IMR-90 (cell line): ENCODE data around the gene LRRC75A. TPM values are rescaled to one million over a fixed set of nuclear protein-coding genes. Genes with fewer than 3 reads are reported as not detected.

ENCODE experiments used
- ATAC-seq: fragments of 200-7000 bp; cut with Tn5 transposase; 2 replicates; pipeline ENCODE4 v1.9.1; 2020; ENCODE audit warnings: low read depth, mild to moderate bottlenecking, moderate library complexity
- BruUV-seq: library from RNA; stranded (reverse); fragments of 400-500 nt; replicated peaks from 2 replicates; lab custom pipeline; 2021; lab: Mats Ljungman, UMichigan
- CTCF ChIA-PET: fragments of 300-600 bp; formaldehyde crosslinking; extraction: SDS; loops from one replicate; lab custom pipeline; 2021; ENCODE audit warnings: antibody characterized with exemption; lab: Yijun Ruan, JAX
- POLR2A ChIA-PET: fragments of 300-600 bp; sonication (Branson Sonifier 250); formaldehyde crosslinking; loops from one replicate; lab custom pipeline; 2022; ENCODE audit warnings: antibody characterized with exemption; ENCODE audit not compliant: unreplicated experiment; lab: Charles Lee
- DNase-seq: peaks from one replicate; pipeline ENCODE4 v3.0.0; 2013
- H2AFZ ChIP-seq: replicated peaks from 2 replicates; pipeline ENCODE3; 2013; ENCODE audit warnings: low read length, mild to moderate bottlenecking; ENCODE audit not compliant: poor library complexity
- H2AK5ac ChIP-seq: 2 replicates; pipeline ENCODE4 v1.6.1; 2013; ENCODE audit warnings: low read depth, low read length, inconsistent platforms
- H2AK9ac ChIP-seq: replicated peaks from 2 replicates; pipeline ENCODE3; 2013; ENCODE audit warnings: mild to moderate bottlenecking, low read depth, low read length, moderate library complexity; ENCODE audit not compliant: poor library complexity
- H2BK120ac ChIP-seq: 2 replicates; pipeline ENCODE4 v1.6.1; 2013; ENCODE audit warnings: low read depth, low read length, inconsistent platforms
- H2BK15ac ChIP-seq: 3 replicates; pipeline ENCODE4 v1.6.1; 2013; ENCODE audit warnings: low read depth, low read length, inconsistent platforms
- H2BK20ac ChIP-seq: 2 replicates; pipeline ENCODE4 v1.6.1; 2013; ENCODE audit warnings: low read depth, mild to moderate bottlenecking, inconsistent platforms, low read length, moderate library complexity
- H2BK5ac ChIP-seq: 2 replicates; pipeline ENCODE4 v1.6.1; 2013; ENCODE audit warnings: mild to moderate bottlenecking, low read depth, low read length, inconsistent platforms; ENCODE audit not compliant: poor library complexity, severe bottlenecking
- H3K14ac ChIP-seq: replicated peaks from 2 replicates; pipeline ENCODE4 v1.6.1; 2013; ENCODE audit warnings: low read depth, low read length, inconsistent platforms
- H3K18ac ChIP-seq: 2 replicates; pipeline ENCODE4 v1.6.1; 2013; ENCODE audit warnings: low read depth, low read length, control low read depth
- H3K23ac ChIP-seq: 2 replicates; pipeline ENCODE4 v1.6.1; 2013; ENCODE audit warnings: low read depth, low read length, inconsistent platforms
- H3K27ac ChIP-seq: 2 replicates; pipeline ENCODE4 v1.5.1; 2013; ENCODE audit warnings: mild to moderate bottlenecking, control low read depth, low read length; ENCODE audit not compliant: insufficient read depth
- H3K27me3 ChIP-seq: 2 replicates; pipeline ENCODE4 v1.6.1; 2013; ENCODE audit warnings: low read length; ENCODE audit not compliant: control insufficient read depth, insufficient read depth
- H3K36me3 ChIP-seq: 2 replicates; pipeline ENCODE4 v1.6.1; 2013; ENCODE audit warnings: low read length, mixed read lengths; ENCODE audit not compliant: control insufficient read depth, insufficient read depth
- H3K4ac ChIP-seq: 2 replicates; pipeline ENCODE4 v1.6.1; 2013; ENCODE audit warnings: low read depth, low read length, inconsistent platforms
- H3K4me1 ChIP-seq: 2 replicates; pipeline ENCODE4 v1.6.1; 2013; ENCODE audit warnings: low read length, mixed read lengths; ENCODE audit not compliant: control insufficient read depth, insufficient read depth
- H3K4me2 ChIP-seq: 2 replicates; pipeline ENCODE4 v1.6.1; 2013; ENCODE audit warnings: low read depth, mild to moderate bottlenecking, control low read depth, low read length, moderate library complexity
- H3K4me3 ChIP-seq: 2 replicates; pipeline ENCODE4 v1.5.1; 2013; ENCODE audit warnings: low read depth, mild to moderate bottlenecking, control low read depth, low read length, moderate library complexity; ENCODE audit not compliant: insufficient read depth
- H3K56ac ChIP-seq: 2 replicates; pipeline ENCODE4 v1.6.1; 2013; ENCODE audit warnings: low read length, inconsistent platforms; ENCODE audit not compliant: insufficient read depth; ENCODE audit errors: extremely low read depth
- H3K79me1 ChIP-seq, 2 experiments: 2 replicates each; pipeline ENCODE4 v1.6.1; 2013; ENCODE audit warnings: low read length in 2 of 2, inconsistent platforms in 1 of 2, low read depth in 1 of 2
- H3K9ac ChIP-seq: 2 replicates; pipeline ENCODE4 v1.6.1; 2013; ENCODE audit warnings: low read depth, low read length, control low read depth
- H3K9me1 ChIP-seq: 2 replicates; pipeline ENCODE4 v1.6.1; 2013; ENCODE audit warnings: low read length, inconsistent platforms; ENCODE audit not compliant: insufficient read depth
- H3K9me3 ChIP-seq: 2 replicates; pipeline ENCODE4 v1.6.1; 2013; ENCODE audit warnings: low read length; ENCODE audit not compliant: control insufficient read depth, insufficient read depth
- H4K20me1 ChIP-seq: 2 replicates; pipeline ENCODE4 v1.6.1; 2013; ENCODE audit warnings: low read length, inconsistent platforms; ENCODE audit not compliant: insufficient read depth
- H4K5ac ChIP-seq: 2 replicates; pipeline ENCODE4 v1.6.1; 2013; ENCODE audit warnings: mild to moderate bottlenecking, low read depth, low read length, control low read depth
- H4K8ac ChIP-seq, 2 experiments: 2 replicates each; pipeline ENCODE4 v1.6.1; 2013; ENCODE audit warnings: low read depth in 2 of 2, low read length in 2 of 2, control low read depth in 1 of 2, inconsistent platforms in 1 of 2
- H4K91ac ChIP-seq: 2 replicates; pipeline ENCODE4 v1.6.1; 2013; ENCODE audit warnings: low read depth, low read length, inconsistent platforms; ENCODE audit not compliant: insufficient read depth
- CEBPB ChIP-seq: IDR thresholded peaks from 2 replicates; pipeline ENCODE4 v1.6.1; 2012; ENCODE audit warnings: low read depth, low read length, improper control_type of control experiment
- CHD1 ChIP-seq: IDR thresholded peaks from 2 replicates; pipeline ENCODE4 v1.6.1; 2012; ENCODE audit warnings: low read depth, low read length, improper control_type of control experiment
- CTCF ChIP-seq: conservative IDR thresholded peaks from 2 replicates; pipeline ENCODE4 v1.5.1; 2012; ENCODE audit warnings: mild to moderate bottlenecking, low read depth, low read length, improper control_type of control experiment
- ELK1 ChIP-seq: fragments of 150-350 bp; IDR thresholded peaks from 2 replicates; pipeline ENCODE4 v1.6.1; 2016; ENCODE audit warnings: low read depth, mild to moderate bottlenecking, low read length, moderate library complexity, borderline replicate concordance
- FOS ChIP-seq: fragments of 150-350 bp; IDR thresholded peaks from 2 replicates; pipeline ENCODE4 v1.6.1; 2016; ENCODE audit warnings: low read depth, low read length
- MAZ ChIP-seq: IDR thresholded peaks from 2 replicates; pipeline ENCODE4 v1.6.1; 2012; ENCODE audit warnings: low read depth, mild to moderate bottlenecking, low read length, improper control_type of control experiment, moderate library complexity, borderline replicate concordance
- MXI1 ChIP-seq: IDR thresholded peaks from 2 replicates; pipeline ENCODE4 v1.6.1; 2012; ENCODE audit warnings: low read depth, mild to moderate bottlenecking, low read length, moderate library complexity, borderline replicate concordance
- NFE2L2 ChIP-seq: fragments of 150-350 bp; IDR thresholded peaks from 2 replicates; pipeline ENCODE4 v1.6.1; 2016; ENCODE audit warnings: low read depth, mild to moderate bottlenecking, low read length
- POLR2A ChIP-seq: IDR thresholded peaks from 2 replicates; pipeline ENCODE4 v1.6.1; 2012; ENCODE audit warnings: mild to moderate bottlenecking, low read depth, low read length
- RAD21 ChIP-seq: IDR thresholded peaks from 2 replicates; pipeline ENCODE4 v1.6.1; 2012; ENCODE audit warnings: low read length, improper control_type of control experiment
- RCOR1 ChIP-seq: IDR thresholded peaks from 2 replicates; pipeline ENCODE4 v1.6.1; 2012; ENCODE audit warnings: mild to moderate bottlenecking, low read length, improper control_type of control experiment; ENCODE audit not compliant: insufficient replicate concordance
- SMC3 ChIP-seq: fragments of 150-350 bp; IDR thresholded peaks from 2 replicates; pipeline ENCODE4 v1.6.1; 2016; ENCODE audit warnings: low read depth, mild to moderate bottlenecking, antibody characterized with exemption, low read length, moderate library complexity
- USF2 ChIP-seq: fragments of 150-350 bp; IDR thresholded peaks from 2 replicates; pipeline ENCODE4 v1.6.1; 2017; ENCODE audit warnings: mild to moderate bottlenecking, antibody characterized with exemption, low read length, low read depth
- WGBS, 2 experiments: methylation state at CpG; one replicate each; pipeline versions ENCODE4 v1.1.5 to v1.1.7; 2013; ENCODE audit warnings: missing lambda C conversion rate in 2 of 2; ENCODE audit not compliant: insufficient read length in 1 of 2; ENCODE audit errors: extremely low coverage in 2 of 2; 5-methylcytosine and 5-hydroxymethylcytosine counted together
- dilution Hi-C: fragments of 300-500 bp; cut with HindIII; formaldehyde crosslinking; loops from one replicate; pipeline ENCODE4 v1.14.3; 2018; ENCODE audit warnings: low sequenced_read_pairs; ENCODE audit not compliant: unreplicated experiment
- in situ Hi-C: fragments of 300-500 bp; cut with MboI; formaldehyde crosslinking; loops from 3 replicates; pipeline ENCODE4 v1.14.3; 2019; ENCODE audit warnings: low sequenced_read_pairs, inconsistent platforms, mixed read lengths
- intact Hi-C: fragments of 100-400 bp; cut with micrococcal nuclease; formaldehyde crosslinking; loops from 2 replicates; pipeline ENCODE4 v1.10.0; 2022
- polyA plus RNA-seq, 3 experiments: library from polyadenylated mRNA; depleted of rRNA; stranded (reverse); fragments of >200 nt; gene quantifications; 2 replicates each; pipeline ENCODE4 v1.2.3, GENCODE V29; 2012; ENCODE audit warnings: low replicate concordance in 1 of 3
- total RNA-seq: library from RNA; depleted of rRNA; stranded (reverse); fragments of >200 nt; gene quantifications from 2 replicates; pipeline ENCODE4 v1.2.3, GENCODE V29; 2012

Gene LRRC75A
- total and polyA plus RNA-seq, 2 of the 4 experiments (the other 2 are of a cell fraction): 0.72 to 1.0 TPM

GRCh38 chr17:16453493-16453851 lies 38.5 kb downstream of the LRRC75A start:
- dilution Hi-C loops (no loop called here), intact Hi-C loops (loop anchor here (1.0 to 2.0 kb wide), 3 partner anchors 68 to 135 kb away; no protein-coding TSS in a partner anchor), in situ Hi-C loops (no loop called here)
- no peak overlapping the region for H2BK120ac ChIP-seq
- ATAC-seq (peak; percentile 6; the same call in 1 of the 2 replicates), DNase-seq (no peak)
- CTCF ChIA-PET: interaction anchor here (0.6 to 4.3 kb wide), 4 partner anchors 9 to 68 kb away, joined by 3 to 42 read pairs (median 3); partner anchors contain the start of gene LRRC75A
- H3K36me3 ChIP-seq: peaks cover 9% of the 10 kb centered on the region
- H2AK9ac ChIP-seq: peak overlapping the region; percentile 67
- peak overlapping the region; percentile 36 for H2AFZ ChIP-seq
- H4K8ac ChIP-seq: peak overlapping the region in 1 of 2 experiments; percentile 66; a peak in 1 of 4 replicates
- no peak overlapping the region for H3K18ac ChIP-seq
- H3K4me3 ChIP-seq: no peak overlapping the region
- H3K4ac ChIP-seq: peak overlapping the region; percentile 44; the same call in 1 of the 2 replicates
- H3K9me3 ChIP-seq: no peaks in the 10 kb centered on the region
- peaks cover 0 to 35% of the 10 kb centered on the region in 2 experiments; a peak in 2 of 4 replicates for H3K79me1 ChIP-seq
- H3K4me1 ChIP-seq: no peaks in the 10 kb centered on the region
- H3K9me1 ChIP-seq: peaks cover 13% of the 10 kb centered on the region
- BruUV-seq: no TSS peak
- peaks cover 39% of the 10 kb centered on the region for H4K20me1 ChIP-seq
- no peak overlapping the region for H3K4me2 ChIP-seq
- WGBS, 2 experiments: 79% methylated on average over 2 of the region's 4 CpGs; no CpG with 5 or more reads in 1 of the 2 experiments
- no peak overlapping the region for H2BK5ac ChIP-seq
- no peak overlapping the region for H3K23ac ChIP-seq
- no peak overlapping the region for H2AK5ac ChIP-seq
- TF ChIP-seq RAD21: no peak
- TF ChIP-seq SMC3: no peak
- no peak for TF ChIP-seq CEBPB
- TF ChIP-seq CTCF: no peak
- TF ChIP-seq MXI1: no peak
- no peak for TF ChIP-seq POLR2A
- no peak for TF ChIP-seq MAZ
- no peak for TF ChIP-seq RCOR1
- TF ChIP-seq USF2: no peak
- no peak for TF ChIP-seq NFE2L2
- TF ChIP-seq CHD1: no peak
- TF ChIP-seq ELK1: no peak
- no peak for TF ChIP-seq FOS
- H2BK20ac ChIP-seq: no peak overlapping the region
- no peak overlapping the region for H4K5ac ChIP-seq
- no peak overlapping the region for H4K91ac ChIP-seq
- POLR2A ChIA-PET: no interaction called here
- H3K27me3 ChIP-seq: no peaks in the 10 kb centered on the region
- no peak overlapping the region for H2BK15ac ChIP-seq
- no peak overlapping the region for H3K9ac ChIP-seq
- H3K56ac ChIP-seq: no peak overlapping the region
- no peak overlapping the region for H3K27ac ChIP-seq
- 0 out of 2 replicates have a peak overlapping the region, but pooled peaks have one; percentile 38 for H3K14ac ChIP-seq
